CD14-positive monocyte (primary cell): ENCODE results near the gene RSPO4. TPM values are rescaled to one million over a fixed set of nuclear protein-coding genes. Genes with fewer than 3 reads are reported as not detected.

Experiments
- DNase-seq, 3 donors: peaks; one replicate each; pipeline ENCODE4 v3.0.0-alpha.2; 2011 to 2022
- H2AFZ ChIP-seq: 2 replicates; pipeline ENCODE4 v1.6.0; 2012; ENCODE audit warnings: mild to moderate bottlenecking, low read depth, low read length, inconsistent platforms; ENCODE audit not compliant: insufficient read depth, poor library complexity, severe bottlenecking
- H3K27ac ChIP-seq, 2 donors: 1 replicate in 1 of 2; 2 replicates in 1 of 2; pipeline ENCODE4 v1.5.1; 2012 to 2013; ENCODE audit warnings: low read length in 2 of 2, control low read depth in 1 of 2, inconsistent platforms in 1 of 2, low read depth in 1 of 2, mild to moderate bottlenecking in 1 of 2
- H3K27me3 ChIP-seq, 2 donors: one replicate each; pipeline versions ENCODE4 v1.6.0 to v1.6.1; 2011 to 2013; ENCODE audit warnings: low read length in 2 of 2; ENCODE audit not compliant: control insufficient read depth in 2 of 2, insufficient read depth in 2 of 2
- H3K36me3 ChIP-seq, 2 donors: replicated peaks in 1 of 2; 1 replicate in 1 of 2; 2 replicates in 1 of 2; pipeline versions ENCODE4 v1.5.1 to v1.6.1; 2012 to 2013; ENCODE audit warnings: low read length in 2 of 2, control low read depth in 1 of 2, inconsistent platforms in 1 of 2, mild to moderate bottlenecking in 1 of 2; ENCODE audit not compliant: insufficient read depth in 2 of 2, control insufficient read depth in 1 of 2
- H3K4me1 ChIP-seq, 2 donors: 1 replicate in 1 of 2; 2 replicates in 1 of 2; pipeline versions ENCODE4 v1.5.1 to v1.6.1; 2012 to 2013; ENCODE audit warnings: low read length in 2 of 2, control low read depth in 1 of 2, inconsistent platforms in 1 of 2, mild to moderate bottlenecking in 1 of 2, moderate library complexity in 1 of 2; ENCODE audit not compliant: insufficient read depth in 2 of 2, control insufficient read depth in 1 of 2
- H3K4me2 ChIP-seq: replicated peaks from 2 replicates; pipeline ENCODE3; 2012; ENCODE audit warnings: low read length, moderate library complexity, mild to moderate bottlenecking; ENCODE audit not compliant: poor library complexity, severe bottlenecking; ENCODE audit errors: extremely low read depth
- H3K4me3 ChIP-seq, 3 experiments: fragments of 200-600 bp in 1 of 3; sonication (generic) in 1 of 3; replicated peaks in 1 of 3; 1 replicate in 2 of 3; 2 replicates in 1 of 3; pipeline ENCODE4 v1.5.1; 2011 to 2013; ENCODE audit warnings: low read length in 3 of 3, mild to moderate bottlenecking in 3 of 3, control low read depth in 2 of 3, low read depth in 2 of 3, inconsistent platforms in 1 of 3, moderate library complexity in 1 of 3
- H3K79me2 ChIP-seq: 2 replicates; pipeline ENCODE4 v1.6.0; 2012; ENCODE audit warnings: mild to moderate bottlenecking, control low read depth, inconsistent platforms, low read length, moderate library complexity; ENCODE audit not compliant: insufficient read depth
- H3K9ac ChIP-seq: 2 replicates; pipeline ENCODE4 v1.6.0; 2017; ENCODE audit warnings: low read length, mild to moderate bottlenecking; ENCODE audit not compliant: insufficient read depth, poor library complexity, severe bottlenecking
- H3K9me3 ChIP-seq, 2 donors: replicated peaks in 1 of 2; 1 replicate in 1 of 2; 2 replicates in 1 of 2; pipeline versions ENCODE4 v1.5.1 to v1.6.1; 2012 to 2013; ENCODE audit warnings: low read length in 2 of 2, control low read depth in 1 of 2; ENCODE audit not compliant: control insufficient read depth in 1 of 2, insufficient read depth in 1 of 2
- H4K20me1 ChIP-seq: 2 replicates; pipeline ENCODE4 v1.6.0; 2012; ENCODE audit warnings: mild to moderate bottlenecking, low read length, control low read depth, moderate library complexity; ENCODE audit not compliant: insufficient read depth
- H3K27ac Mint-ChIP-seq, 7 donors: one replicate each; pipeline ENCODE4 v1.8.0; 2020; ENCODE audit warnings: mild to moderate bottlenecking in 7 of 7, mixed read lengths in 7 of 7, moderate library complexity in 6 of 7, inconsistent platforms in 2 of 7
- H3K27me3 Mint-ChIP-seq, 3 donors: one replicate each; pipeline ENCODE4 v1.8.0; 2021 to 2022; ENCODE audit warnings: low read depth in 3 of 3, mild to moderate bottlenecking in 3 of 3, mixed read lengths in 3 of 3, moderate library complexity in 3 of 3, inconsistent platforms in 1 of 3
- H3K36me3 Mint-ChIP-seq, 2 donors: one replicate each; pipeline ENCODE4 v1.8.0; 2020; ENCODE audit warnings: mixed read lengths in 2 of 2, inconsistent platforms in 1 of 2, mild to moderate bottlenecking in 1 of 2
- H3K4me1 Mint-ChIP-seq: one replicate; pipeline ENCODE4 v1.8.0; 2020; ENCODE audit warnings: mild to moderate bottlenecking, mixed read lengths
- H3K4me3 Mint-ChIP-seq, 2 donors: one replicate each; pipeline ENCODE4 v1.8.0; 2020; ENCODE audit warnings: mild to moderate bottlenecking in 2 of 2, mixed read lengths in 2 of 2, moderate library complexity in 1 of 2
- H3K9me3 Mint-ChIP-seq, 7 donors: one replicate each; pipeline ENCODE4 v1.8.0; 2020 to 2022; ENCODE audit warnings: mixed read lengths in 7 of 7, mild to moderate bottlenecking in 6 of 7, moderate library complexity in 6 of 7, inconsistent platforms in 2 of 7
- WGBS: methylation state at CpG from one replicate; pipeline ENCODE4 v1.1.5; 2013; ENCODE audit warnings: missing lambda C conversion rate; ENCODE audit not compliant: insufficient coverage; 5-methylcytosine and 5-hydroxymethylcytosine counted together
- intact Hi-C, 2 donors: fragments of 100-400 bp; cut with micrococcal nuclease; formaldehyde crosslinking; loops; one replicate each; pipeline versions ENCODE4 v1.15.0 to v1.15.1; 2023
- polyA plus RNA-seq, 3 donors: library from polyadenylated mRNA; depleted of rRNA in 1 of 3; unstranded in 2 of 3; stranded (reverse) in 1 of 3; fragments of 300-500 nt in 2 of 3; fragments of >200 nt in 1 of 3; fragmentation: Illumina TruSeq in 2 of 3; gene quantifications; 1 replicate in 2 of 3; 2 replicates in 1 of 3; pipeline ENCODE4 v1.2.3, GENCODE V29; 2012 to 2021
- TF ChIP-seq, protein P1 (sequence below): fragments of 200-600 bp; IDR thresholded peaks from one replicate; pipeline ENCODE4 v1.8.0; 2022; ENCODE audit warnings: antibody characterized with exemption, mild to moderate bottlenecking

The RSPO4 gene
- polyA plus RNA-seq, 3 donors: not detected

DNA sequence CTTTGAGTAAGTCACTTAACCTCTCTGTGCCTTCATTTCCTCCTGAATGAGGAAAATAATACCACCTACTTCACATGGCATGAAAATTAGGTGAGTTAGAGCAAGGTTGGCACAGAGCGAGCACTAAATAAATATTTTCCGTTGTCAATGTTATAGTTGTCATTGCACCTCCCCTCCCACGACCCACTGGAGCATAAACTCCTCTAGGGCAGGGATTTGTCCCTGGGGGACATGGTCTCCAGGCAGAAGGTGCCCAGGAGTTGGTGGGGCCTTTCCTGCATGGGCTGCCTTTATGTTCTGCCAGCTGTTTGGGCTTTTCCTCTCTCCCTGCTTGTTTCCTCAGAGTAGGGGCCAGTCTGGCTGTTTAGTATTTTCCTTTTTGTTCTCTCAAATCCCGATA is 84.7 kb downstream of the RSPO4 start:
- Mint-ChIP-seq H3K27ac (no peak overlapping the region), H3K4me3 (no peak overlapping the region), H3K36me3 (peaks cover 0 to 3% of the 10 kb centered on the region in 2 donors), H3K9me3 (peaks cover 0 to 3% (median 0%) of the 10 kb centered on the region in 7 donors), H3K4me1 (peaks cover 57% of the 10 kb centered on the region), H3K27me3 (peaks cover 5 to 24% (median 19%) of the 10 kb centered on the region in 3 donors)
- Histone ChIP-seq H3K36me3 (no peaks in the 10 kb centered on the region), H4K20me1 (no peaks in the 10 kb centered on the region), H3K9me3 (no peaks in the 10 kb centered on the region), H3K4me1 (peaks cover 45 to 54% of the 10 kb centered on the region in 2 donors), H3K4me3 (no peak overlapping the region), H2AFZ (no peak overlapping the region), H3K9ac (no peak overlapping the region), H3K79me2 (no peaks in the 10 kb centered on the region), H3K27me3 (no peaks in the 10 kb centered on the region), H3K27ac (no peak overlapping the region), H3K4me2 (no peak overlapping the region)
- WGBS: 80% methylated on average over 1 of the region's 4 CpGs
- DNase-seq: no peak
- intact Hi-C loops: no loop called here
- TF ChIP-seq, protein P1, sequence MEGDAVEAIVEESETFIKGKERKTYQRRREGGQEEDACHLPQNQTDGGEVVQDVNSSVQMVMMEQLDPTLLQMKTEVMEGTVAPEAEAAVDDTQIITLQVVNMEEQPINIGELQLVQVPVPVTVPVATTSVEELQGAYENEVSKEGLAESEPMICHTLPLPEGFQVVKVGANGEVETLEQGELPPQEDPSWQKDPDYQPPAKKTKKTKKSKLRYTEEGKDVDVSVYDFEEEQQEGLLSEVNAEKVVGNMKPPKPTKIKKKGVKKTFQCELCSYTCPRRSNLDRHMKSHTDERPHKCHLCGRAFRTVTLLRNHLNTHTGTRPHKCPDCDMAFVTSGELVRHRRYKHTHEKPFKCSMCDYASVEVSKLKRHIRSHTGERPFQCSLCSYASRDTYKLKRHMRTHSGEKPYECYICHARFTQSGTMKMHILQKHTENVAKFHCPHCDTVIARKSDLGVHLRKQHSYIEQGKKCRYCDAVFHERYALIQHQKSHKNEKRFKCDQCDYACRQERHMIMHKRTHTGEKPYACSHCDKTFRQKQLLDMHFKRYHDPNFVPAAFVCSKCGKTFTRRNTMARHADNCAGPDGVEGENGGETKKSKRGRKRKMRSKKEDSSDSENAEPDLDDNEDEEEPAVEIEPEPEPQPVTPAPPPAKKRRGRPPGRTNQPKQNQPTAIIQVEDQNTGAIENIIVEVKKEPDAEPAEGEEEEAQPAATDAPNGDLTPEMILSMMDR: no peak

DNA sequence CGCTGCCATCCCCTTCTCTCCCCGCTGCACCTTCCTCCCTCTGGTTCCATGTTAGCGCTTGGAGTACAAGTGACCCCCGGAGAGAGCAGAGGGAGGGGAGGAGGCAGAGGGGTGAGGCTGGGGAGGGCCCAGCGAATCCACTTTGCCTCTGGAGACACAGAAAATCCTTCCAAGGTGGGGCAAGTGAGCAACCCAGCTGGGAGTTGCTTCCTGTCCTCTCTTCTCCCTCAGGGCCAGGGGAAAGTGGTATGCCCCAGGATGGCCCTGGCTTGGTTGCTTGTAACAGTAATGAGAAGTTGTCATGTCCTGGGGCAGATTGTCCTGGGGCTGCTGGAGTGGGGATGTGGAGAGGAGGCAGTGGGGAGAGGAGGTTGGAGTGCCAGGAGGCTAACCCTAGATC is 85.3 kb downstream of the RSPO4 start:
- H2AFZ ChIP-seq: no peak overlapping the region
- H3K27me3 ChIP-seq: no peaks in the 10 kb centered on the region
- Mint-ChIP-seq H3K4me1 (peaks cover 54% of the 10 kb centered on the region), H3K27me3 (peaks cover 5 to 24% (median 19%) of the 10 kb centered on the region in 3 donors), H3K4me3 (no peak overlapping the region), H3K9me3 (peaks cover 0 to 3% (median 0%) of the 10 kb centered on the region in 7 donors), H3K36me3 (peaks cover 0 to 2% of the 10 kb centered on the region in 2 donors), H3K27ac (no peak overlapping the region)
- intact Hi-C loops: no loop called here
- H3K4me2 ChIP-seq: no peak overlapping the region
- no peaks in the 10 kb centered on the region for H4K20me1 ChIP-seq
- H3K27ac ChIP-seq: no peak overlapping the region
- no peaks in the 10 kb centered on the region for H3K9me3 ChIP-seq
- H3K9ac ChIP-seq: no peak overlapping the region
- no CpG with 5 or more reads among the region's 5 CpGs for WGBS
- TF ChIP-seq, protein P1: no peak
- peaks cover 44 to 52% of the 10 kb centered on the region in 2 donors for H3K4me1 ChIP-seq
- no peaks in the 10 kb centered on the region for H3K79me2 ChIP-seq
- no peaks in the 10 kb centered on the region for H3K36me3 ChIP-seq
- no peak overlapping the region for H3K4me3 ChIP-seq
- no peak for DNase-seq
